SJSA1 (cell line): ENCODE results near the gene MYL10. TPM values are rescaled to one million over a fixed set of nuclear protein-coding genes. Genes with fewer than 3 reads are reported as not detected.

Source experiments
- DNase-seq, 2 experiments: peaks; one replicate each; pipeline ENCODE4 v3.0.0-alpha.2; 2015 to 2020; ENCODE audit warnings: low spot score in 2 of 2, low read depth in 1 of 2
- H3K27ac ChIP-seq: fragments of 250-450 bp; sonication (Bioruptor Pico); 2 replicates; pipeline ENCODE4 v1.5.1; 2020; ENCODE audit warnings: mild to moderate bottlenecking, moderate library complexity
- H3K27me3 ChIP-seq: fragments of 250-450 bp; sonication (Bioruptor Pico); replicated peaks from 2 replicates; pipeline ENCODE4 v1.5.1; 2020; ENCODE audit warnings: mild to moderate bottlenecking, moderate library complexity
- H3K36me3 ChIP-seq: fragments of 250-450 bp; sonication (Bioruptor Pico); 2 replicates; pipeline ENCODE4 v1.5.1; 2020; ENCODE audit warnings: mild to moderate bottlenecking
- H3K4me1 ChIP-seq: fragments of 250-450 bp; sonication (Bioruptor Pico); replicated peaks from 2 replicates; pipeline ENCODE4 v1.6.1; 2021; ENCODE audit warnings: mild to moderate bottlenecking
- H3K4me3 ChIP-seq: fragments of 250-450 bp; sonication (Bioruptor Pico); 2 replicates; pipeline ENCODE4 v1.5.1; 2020; ENCODE audit warnings: mild to moderate bottlenecking
- H3K9me3 ChIP-seq: fragments of 250-450 bp; sonication (Bioruptor Pico); replicated peaks from 2 replicates; pipeline ENCODE4 v1.5.1; 2020; ENCODE audit warnings: mild to moderate bottlenecking
- total RNA-seq: library from RNA; depleted of rRNA; stranded (reverse); fragments of >200 nt; shearing (Covaris generic); gene quantifications from 2 replicates; pipeline ENCODE4 v1.2.3, GENCODE V29; 2014

The MYL10 gene
- total RNA-seq, 1 experiment from 2014 or later, result not detected

DNA sequence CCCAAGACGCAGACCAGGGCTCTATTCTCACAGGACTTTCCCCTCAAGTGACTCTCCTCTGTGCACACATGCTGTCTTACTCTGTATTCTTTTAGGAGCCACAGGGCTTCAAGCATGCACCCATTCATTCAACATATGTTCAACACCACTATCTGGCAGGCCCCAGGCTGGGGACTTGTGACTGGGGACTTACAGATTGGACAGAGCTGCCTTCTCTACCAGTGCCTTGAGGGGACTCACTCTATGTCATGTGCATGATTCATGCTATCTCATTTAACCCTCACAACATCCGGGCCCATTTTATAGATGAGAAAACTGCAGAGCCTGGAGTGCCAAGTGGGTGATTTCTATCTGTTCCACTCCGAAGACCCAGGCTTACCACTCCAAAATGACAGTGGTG lies 34.3 kb downstream of the MYL10 start:
- H3K9me3 ChIP-seq, result no peaks in the 10 kb centered on the region
- no peak for DNase-seq
- H3K27me3 ChIP-seq, result no peaks in the 10 kb centered on the region

DNA sequence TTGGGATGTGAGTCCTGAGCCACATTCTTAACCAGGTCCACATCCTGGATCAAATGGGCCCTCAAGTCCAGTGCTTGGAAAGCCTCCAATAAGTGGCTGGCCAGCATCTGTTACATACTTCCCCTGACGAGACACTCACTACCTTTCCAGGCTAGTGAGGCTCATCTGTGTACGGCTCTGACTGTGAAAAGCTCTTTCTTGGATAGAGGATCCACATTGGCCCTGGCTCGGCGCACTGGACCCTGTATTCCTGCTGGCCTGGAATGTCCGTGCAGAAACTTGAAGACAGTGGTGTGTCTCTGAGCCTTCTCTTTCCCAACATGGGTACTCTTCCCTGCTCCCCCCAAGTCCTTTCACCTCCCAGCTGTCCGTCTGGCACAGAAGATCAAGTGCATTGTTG lies 35.5 kb downstream of the MYL10 start:
- Histone ChIP-seq H3K4me3 (no peak overlapping the region), H3K9me3 (no peaks in the 10 kb centered on the region), H3K27me3 (no peaks in the 10 kb centered on the region), H3K27ac (no peak overlapping the region), H3K4me1 (no peaks in the 10 kb centered on the region), H3K36me3 (no peaks in the 10 kb centered on the region)
- no peak for DNase-seq

More for the DNA sequence above, 34.3 kb downstream of the MYL10 start:
- Histone ChIP-seq H3K4me1 (no peaks in the 10 kb centered on the region), H3K36me3 (no peaks in the 10 kb centered on the region), H3K4me3 (no peak overlapping the region), H3K27ac (no peak overlapping the region)

DNA sequence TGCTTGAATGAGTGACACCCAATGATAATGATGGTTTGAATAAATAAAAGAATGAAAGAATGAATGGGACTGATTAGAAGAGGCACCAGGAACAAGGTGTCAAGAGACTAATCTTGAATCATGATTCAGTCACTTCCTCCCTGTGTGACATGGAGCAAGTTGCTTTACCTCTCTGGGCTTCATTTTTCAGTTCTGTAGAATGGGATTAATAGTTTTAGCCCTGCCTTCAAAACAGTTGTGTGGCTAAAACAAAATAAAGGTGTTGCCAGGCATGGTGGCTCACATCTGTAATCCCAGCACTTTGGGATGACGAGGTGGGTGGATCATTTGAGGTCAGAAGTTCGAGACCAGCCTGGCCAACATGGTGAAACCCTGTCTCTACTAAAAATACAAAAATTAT lies 37.6 kb downstream of the MYL10 start:
- no peaks in the 10 kb centered on the region for H3K9me3 ChIP-seq
- H3K36me3 ChIP-seq, result no peaks in the 10 kb centered on the region
- no peak overlapping the region for H3K27ac ChIP-seq
- no peak overlapping the region for H3K4me3 ChIP-seq
- DNase-seq, result no peak
- H3K4me1 ChIP-seq, result no peaks in the 10 kb centered on the region
- H3K27me3 ChIP-seq, result no peaks in the 10 kb centered on the region

DNA sequence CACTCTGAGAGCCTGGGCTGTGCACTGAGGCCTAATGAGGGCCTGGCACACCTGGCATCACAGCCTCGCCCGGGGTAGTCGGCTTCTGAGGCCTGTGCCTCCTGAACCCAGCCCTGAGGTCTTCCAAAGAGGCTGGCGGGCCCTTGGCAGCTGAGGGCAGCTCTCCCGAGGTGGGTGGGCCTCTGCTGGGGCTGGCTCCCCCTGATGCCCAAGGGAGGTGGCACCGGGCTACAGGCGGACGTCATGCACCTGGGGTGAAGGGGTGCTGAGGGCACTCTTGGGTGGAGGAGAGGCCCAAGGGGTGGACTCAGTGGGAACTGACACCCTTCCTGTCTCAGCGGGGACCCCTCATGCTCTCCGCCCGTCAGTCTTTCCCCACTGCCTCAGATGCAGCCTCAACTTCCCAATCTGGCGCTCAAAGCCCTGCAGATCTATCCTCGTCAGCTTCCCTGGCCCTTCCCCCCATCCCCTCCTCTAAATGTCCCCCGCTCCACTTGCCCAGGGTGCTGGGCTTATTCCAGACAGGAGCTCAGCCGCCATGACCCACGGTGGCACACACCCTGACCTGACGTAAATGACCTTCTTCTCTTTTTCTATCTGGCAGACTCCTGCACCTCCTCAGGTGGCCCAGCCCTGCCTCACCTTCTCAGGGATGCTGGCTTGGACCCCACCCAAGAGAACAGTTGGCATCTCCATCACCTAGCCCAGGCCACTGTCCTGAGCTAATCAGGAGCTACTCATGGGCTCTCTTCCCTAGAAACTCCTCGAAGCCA lies 38.2 kb downstream of the MYL10 start:
- H3K27ac ChIP-seq, result no peak overlapping the region
- no peaks in the 10 kb centered on the region for H3K4me1 ChIP-seq
- no peaks in the 10 kb centered on the region for H3K36me3 ChIP-seq
- DNase-seq, result no peak
- no peaks in the 10 kb centered on the region for H3K27me3 ChIP-seq
- H3K9me3 ChIP-seq, result no peaks in the 10 kb centered on the region
- no peak overlapping the region for H3K4me3 ChIP-seq

DNA sequence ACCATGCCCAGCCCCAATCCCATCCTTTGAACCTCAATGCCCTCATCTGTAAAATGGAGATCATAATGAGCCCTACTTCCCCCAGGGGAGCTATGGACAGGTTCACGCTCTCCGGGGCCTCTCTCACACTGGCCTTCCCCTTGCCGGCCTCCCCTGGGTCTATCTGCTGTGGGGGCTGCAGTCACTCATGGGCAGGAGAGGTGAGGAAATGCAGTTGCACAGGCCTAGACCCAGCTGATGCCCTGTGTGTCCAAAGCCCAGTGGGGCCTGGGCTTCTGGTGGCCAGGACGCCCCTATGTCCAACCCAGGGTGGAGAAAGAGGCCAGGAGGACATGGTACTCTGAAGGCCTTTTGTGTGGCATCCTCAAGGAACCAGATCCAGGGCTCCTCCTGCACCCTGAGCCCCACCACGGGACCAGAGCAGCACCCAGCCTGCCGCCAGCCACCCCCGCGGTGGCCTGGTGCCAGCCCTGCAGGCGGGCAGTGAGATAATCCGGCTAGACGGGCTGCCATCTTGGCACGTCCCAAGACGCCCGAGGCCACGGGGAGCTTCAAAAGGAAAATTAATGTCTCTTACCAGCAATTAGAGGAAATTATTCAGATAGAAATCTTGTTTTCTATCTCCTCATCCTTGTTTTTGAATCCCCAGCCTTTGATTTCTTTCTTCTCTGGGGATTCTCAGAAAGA lies 39.0 kb downstream of the MYL10 start:
- Histone ChIP-seq H3K9me3 (no peaks in the 10 kb centered on the region), H3K27me3 (no peaks in the 10 kb centered on the region), H3K4me3 (no peak overlapping the region), H3K27ac (no peak overlapping the region), H3K36me3 (no peaks in the 10 kb centered on the region), H3K4me1 (no peaks in the 10 kb centered on the region)
- no peak for DNase-seq

DNA sequence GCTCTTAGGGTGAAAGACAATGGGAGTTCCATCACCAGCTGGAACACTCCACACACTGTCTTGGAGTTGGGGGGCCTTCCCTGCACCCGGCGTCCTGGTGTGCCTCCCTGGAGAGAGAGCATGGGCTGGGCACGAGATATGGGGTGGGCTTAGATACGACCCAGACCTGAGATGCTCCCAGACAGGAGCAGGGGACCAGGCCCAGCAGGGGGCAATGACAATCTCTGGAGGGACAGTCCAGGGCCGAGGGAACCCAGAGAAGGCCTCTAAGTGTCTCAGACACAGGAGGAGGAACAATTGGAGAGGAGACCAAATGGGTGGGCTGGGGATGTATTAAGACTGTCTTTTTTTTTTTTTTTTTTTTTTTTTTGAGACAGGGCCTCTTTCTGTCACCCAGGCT lies 40.0 kb downstream of the MYL10 start:
- H3K27ac ChIP-seq, result no peak overlapping the region
- H3K9me3 ChIP-seq, result no peaks in the 10 kb centered on the region
- H3K4me3 ChIP-seq, result no peak overlapping the region
- no peak for DNase-seq
- no peaks in the 10 kb centered on the region for H3K36me3 ChIP-seq
- H3K27me3 ChIP-seq, result no peaks in the 10 kb centered on the region
- H3K4me1 ChIP-seq, result no peaks in the 10 kb centered on the region

DNA sequence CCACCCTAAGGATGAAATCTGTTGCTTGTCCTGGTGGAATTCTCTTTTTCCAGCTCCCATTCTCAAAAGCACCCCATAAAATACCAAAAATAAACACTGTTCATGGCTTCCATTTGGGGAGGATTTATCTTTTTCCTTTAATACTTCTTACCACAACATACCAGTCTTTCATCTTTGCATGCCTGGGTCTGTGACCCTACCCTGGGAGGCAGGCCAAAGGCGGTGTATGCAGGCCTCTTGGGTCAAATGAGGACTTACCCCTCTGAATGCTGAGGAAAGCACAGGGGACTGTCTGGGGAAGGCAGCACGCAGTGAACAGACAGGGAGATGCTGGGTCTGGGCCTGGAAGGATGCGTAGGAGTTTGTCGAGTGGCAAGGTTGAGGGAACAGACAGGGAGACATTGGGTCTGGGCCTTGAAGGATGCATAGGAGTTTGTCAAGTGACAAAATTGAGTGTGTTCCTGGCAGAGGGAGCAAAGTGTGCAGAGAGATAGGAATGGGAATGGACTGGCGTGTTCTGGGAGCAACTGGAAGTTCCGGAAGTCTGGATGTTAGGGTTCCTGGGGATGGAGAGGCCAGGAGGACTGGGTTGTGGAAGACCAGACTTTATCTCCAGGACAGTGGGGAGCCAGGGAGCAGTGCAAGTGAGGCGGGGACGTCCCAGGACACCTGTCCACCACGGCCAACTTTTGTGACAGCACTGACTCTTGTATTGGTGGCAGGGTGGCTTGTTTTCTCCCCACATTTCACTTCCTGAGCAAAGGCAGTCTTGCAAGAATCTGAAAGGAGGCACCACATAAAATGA lies 40.8 kb downstream of the MYL10 start:
- Histone ChIP-seq H3K9me3 (0 out of 2 replicates have a peak, but pooled peaks cover under 1% of the 10 kb centered on the region), H3K36me3 (no peaks in the 10 kb centered on the region), H3K4me1 (no peaks in the 10 kb centered on the region), H3K27me3 (no peaks in the 10 kb centered on the region), H3K4me3 (no peak overlapping the region), H3K27ac (no peak overlapping the region)
- no peak for DNase-seq

DNA sequence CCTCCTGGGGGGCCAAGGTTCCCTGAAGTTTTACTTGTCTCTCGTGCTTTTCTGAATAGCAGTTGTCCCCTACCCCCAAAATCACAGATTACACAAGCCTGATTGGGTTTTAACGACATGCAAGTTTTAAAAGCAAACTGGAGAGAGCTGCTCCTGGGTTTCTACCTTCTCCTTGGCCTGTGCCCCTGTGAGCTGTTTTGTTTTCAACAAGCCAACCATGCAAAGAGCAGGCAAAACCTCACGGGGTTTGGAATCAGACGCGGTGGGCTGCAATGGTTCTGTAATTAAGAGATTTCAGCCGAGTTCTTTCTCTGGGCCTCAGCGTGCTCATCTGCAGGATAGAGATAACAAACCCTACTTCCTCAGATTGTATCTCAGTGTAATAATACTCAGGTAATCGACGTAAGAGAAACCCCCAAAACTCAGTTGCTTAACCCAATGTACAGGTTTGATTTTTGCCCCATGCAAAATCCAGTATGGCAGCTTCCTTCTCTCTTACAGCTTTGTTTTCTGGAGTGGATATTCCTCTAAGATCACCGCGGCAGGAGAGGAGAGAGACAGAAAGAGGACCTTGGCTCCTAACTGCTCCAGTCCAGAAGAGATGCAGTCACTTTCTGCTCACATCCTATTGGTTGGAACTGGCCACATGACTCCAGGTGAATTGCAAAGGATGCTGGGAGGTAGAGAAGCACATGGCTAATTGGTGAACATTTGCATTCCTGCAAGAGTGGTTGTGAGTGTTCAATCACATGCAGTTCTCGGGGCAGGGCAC lies 42.0 kb downstream of the MYL10 start:
- no peaks in the 10 kb centered on the region for H3K36me3 ChIP-seq
- no peak overlapping the region for H3K4me3 ChIP-seq
- H3K27me3 ChIP-seq, result no peaks in the 10 kb centered on the region
- DNase-seq, result no peak
- 0 out of 2 replicates have a peak, but pooled peaks cover 2% of the 10 kb centered on the region for H3K9me3 ChIP-seq
- H3K4me1 ChIP-seq, result no peaks in the 10 kb centered on the region
- H3K27ac ChIP-seq, result no peak overlapping the region

DNA sequence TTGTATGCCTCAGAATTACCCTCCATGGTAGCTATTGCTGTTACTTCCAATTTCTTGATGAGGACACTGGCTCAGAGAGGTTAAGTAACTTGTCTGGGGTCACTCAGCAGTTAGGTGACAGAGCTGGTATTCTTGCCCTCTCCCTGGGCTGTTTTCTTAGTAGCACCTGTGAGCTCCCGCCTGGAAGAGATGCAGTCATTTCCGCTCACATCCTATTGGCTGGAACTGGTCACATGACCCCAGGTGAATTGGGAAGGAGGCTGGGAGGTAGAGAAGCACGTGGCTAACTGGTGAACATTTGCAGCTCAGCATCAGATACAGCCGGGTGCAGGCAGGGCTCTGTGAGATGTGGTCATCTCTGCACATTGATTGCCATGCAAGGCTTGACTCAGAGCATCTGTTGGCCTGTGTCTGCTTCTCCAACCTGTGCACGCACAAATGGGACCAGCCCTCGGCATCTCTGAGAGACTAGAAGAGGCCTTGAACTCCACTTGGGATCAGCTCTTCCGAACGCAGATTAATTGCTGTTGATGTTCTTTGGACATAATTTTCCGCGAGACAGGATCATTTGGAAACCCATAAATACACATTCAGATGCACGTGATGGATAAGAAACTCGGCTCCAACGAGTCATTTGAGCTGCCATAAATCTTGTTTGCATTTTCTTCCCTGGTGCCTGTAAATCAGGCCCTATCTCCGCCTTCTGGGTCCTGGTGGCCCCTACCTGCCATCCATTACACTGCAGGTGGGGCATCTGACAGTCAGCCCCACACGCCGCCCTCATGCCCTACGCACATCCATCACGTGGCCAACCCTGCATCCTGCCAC lies 42.8 kb downstream of the MYL10 start:
- no peaks in the 10 kb centered on the region for H3K27me3 ChIP-seq
- 0 out of 2 replicates have a peak, but pooled peaks cover 2% of the 10 kb centered on the region for H3K9me3 ChIP-seq
- no peak for DNase-seq
- H3K27ac ChIP-seq, result no peak overlapping the region
- no peaks in the 10 kb centered on the region for H3K36me3 ChIP-seq
- no peaks in the 10 kb centered on the region for H3K4me1 ChIP-seq
- no peak overlapping the region for H3K4me3 ChIP-seq

DNA sequence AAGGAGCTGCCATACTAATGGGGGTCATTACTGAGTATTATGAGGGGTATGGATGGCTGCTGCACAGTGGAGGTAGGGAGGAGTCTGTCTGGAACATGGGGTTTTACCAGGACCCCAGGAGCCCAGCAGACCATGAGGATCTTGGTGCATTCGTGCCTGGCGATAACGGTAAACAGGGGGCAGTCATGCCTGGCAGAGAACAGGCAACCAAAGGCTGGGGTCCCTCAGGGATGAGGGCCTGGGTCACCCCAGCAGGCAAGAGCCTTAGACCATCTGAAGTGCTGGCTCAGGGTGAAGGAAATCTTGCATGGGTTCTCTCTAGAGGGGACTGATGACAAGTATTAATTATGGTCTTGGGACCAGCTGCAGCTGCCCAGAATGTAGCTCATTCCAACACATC lies 46.1 kb downstream of the MYL10 start:
- Histone ChIP-seq H3K36me3 (no peaks in the 10 kb centered on the region), H3K4me1 (no peaks in the 10 kb centered on the region), H3K27me3 (no peaks in the 10 kb centered on the region), H3K9me3 (peaks cover 2% of the 10 kb centered on the region; the same call in 1 of the 2 replicates), H3K4me3 (no peak overlapping the region), H3K27ac (no peak overlapping the region)
- DNase-seq, result no peak

DNA sequence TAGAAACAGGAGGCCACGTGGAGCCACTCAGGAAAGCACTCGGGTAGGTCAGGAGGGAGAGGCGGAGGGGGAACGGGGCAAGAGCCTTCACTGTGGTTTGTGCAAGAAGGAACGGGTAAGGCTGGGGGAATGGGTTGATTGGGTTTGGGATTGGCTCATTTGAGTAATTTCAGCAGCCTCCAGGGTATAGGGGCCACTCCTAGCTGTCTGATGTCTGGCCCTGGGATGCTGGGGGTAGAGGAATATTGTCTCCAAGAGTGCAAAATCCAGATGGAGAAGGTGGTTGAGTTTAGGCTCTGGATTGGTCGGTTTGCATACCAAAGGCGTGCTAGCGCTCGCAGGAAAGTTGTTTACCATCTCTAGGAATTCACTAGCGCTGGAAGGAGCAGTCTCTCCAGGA lies 47.2 kb downstream of the MYL10 start:
- no peak for DNase-seq
- H3K4me3 ChIP-seq, result no peak overlapping the region
- H3K4me1 ChIP-seq, result no peaks in the 10 kb centered on the region

DNA sequence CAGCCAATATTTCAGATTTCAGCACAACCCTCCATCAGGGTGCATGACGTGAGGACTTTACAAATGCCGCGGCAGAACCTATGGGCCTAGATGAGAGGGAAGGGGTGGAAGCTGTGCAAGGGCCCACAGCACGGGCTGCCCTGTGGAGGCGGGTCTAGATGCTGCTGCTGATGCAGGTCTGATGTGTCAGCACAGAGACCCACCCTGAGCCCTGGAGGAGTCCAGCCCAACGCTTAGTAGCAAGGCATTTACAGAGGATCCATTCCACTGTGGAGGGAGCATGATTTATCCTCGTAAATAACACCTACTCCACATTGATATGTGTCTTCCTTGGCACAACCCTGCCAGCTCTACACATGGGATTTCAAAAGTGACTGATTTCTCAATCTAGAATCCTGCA lies 48.5 kb downstream of the MYL10 start:
- H3K4me1 ChIP-seq, result no peaks in the 10 kb centered on the region
- H3K27ac ChIP-seq, result no peak overlapping the region
- DNase-seq, result no peak
- no peak overlapping the region for H3K4me3 ChIP-seq
- no peaks in the 10 kb centered on the region for H3K36me3 ChIP-seq
- peaks cover 5% of the 10 kb centered on the region; the same call in 1 of the 2 replicates for H3K27me3 ChIP-seq
- peaks cover 2% of the 10 kb centered on the region for H3K9me3 ChIP-seq

More for the DNA sequence above, 47.2 kb downstream of the MYL10 start:
- no peak overlapping the region for H3K27ac ChIP-seq
- H3K9me3 ChIP-seq, result peaks cover 2% of the 10 kb centered on the region
- no peaks in the 10 kb centered on the region for H3K27me3 ChIP-seq
- no peaks in the 10 kb centered on the region for H3K36me3 ChIP-seq
